GM19351 (cell line): ENCODE measurements around the gene DICER1.

Source experiments
- ATAC-seq: cut with Tn5 transposase; IDR thresholded peaks from one replicate; pipeline ENCODE4 v1.9.1; 2021; ENCODE audit warnings: mild to moderate bottlenecking, moderate library complexity; ENCODE audit not compliant: unreplicated experiment

The DICER1 gene

DNA sequence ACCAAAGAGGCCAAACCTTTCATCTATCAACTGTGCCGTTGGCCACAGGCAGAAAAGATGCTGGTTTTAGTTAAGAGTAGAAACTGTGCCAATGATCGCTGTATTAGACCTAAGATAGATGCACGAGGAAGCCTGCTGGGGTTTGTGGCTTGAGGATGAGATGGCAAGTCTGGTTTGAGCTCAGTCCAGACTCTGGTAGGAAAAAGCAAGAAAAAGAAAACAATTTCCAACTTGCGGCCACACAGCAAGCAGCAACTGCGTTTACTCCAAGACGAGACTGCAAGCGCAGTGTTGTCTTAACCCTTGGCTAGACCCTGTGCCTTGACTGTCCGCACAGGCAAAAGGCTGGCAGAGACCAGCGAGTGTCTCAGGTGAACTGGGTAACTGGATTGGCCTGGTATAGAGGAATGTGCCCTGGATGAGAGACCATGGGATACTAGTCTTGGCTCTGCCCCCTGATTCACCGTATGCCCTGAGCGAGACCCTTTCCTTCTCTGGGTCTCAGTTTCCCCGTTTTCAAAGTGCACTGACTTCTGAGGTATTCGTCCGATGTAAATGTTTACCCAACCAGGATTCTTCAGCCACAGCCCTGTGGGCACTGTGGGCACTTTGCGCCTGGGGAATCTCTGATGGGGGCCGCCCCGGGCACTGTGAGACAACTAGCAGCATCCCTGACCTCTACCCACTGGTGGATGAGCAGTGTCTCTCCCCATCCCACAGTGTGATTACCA is 113.4 kb downstream of the DICER1 start:
- ATAC-seq, result no peak

GRCh38 chr14:95043314-95043713 is 114.0 kb downstream of the DICER1 start:
- ATAC-seq, result no peak

DNA sequence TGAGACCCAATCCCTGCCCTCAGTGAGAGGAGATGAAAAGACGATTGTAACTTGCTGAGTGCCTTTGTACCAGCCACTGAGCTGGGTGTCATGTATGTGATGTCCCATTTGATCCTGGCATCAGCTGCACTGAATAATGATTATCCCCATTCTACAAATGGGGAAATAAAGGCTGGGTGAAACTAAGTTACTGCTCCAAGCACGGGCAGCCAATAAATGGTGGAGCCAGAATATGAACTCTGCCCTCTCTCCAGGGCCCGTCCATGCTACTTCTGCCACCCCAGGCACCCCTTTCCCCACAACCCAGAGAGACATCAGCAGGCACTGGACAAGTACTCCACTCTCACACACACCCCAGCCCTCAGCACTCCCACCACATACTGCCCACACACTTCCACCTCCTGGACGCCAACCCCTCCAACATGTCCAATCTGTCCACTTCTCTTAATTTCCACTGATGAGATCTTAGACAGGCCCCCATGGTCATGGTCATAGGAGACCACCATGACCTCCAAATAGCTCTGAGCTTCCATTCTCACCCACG is 115.8 kb downstream of the DICER1 start:
- ATAC-seq, result no peak

- no peak for ATAC-seq
These were observed 116.4 kb downstream of the DICER1 start for GRCh38 chr14:95040708-95041476.

GRCh38 chr14:95039993-95040348 is 117.4 kb downstream of the DICER1 start:
- no peak for ATAC-seq

GRCh38 chr14:95039259-95039992 is 117.9 kb downstream of the DICER1 start:
- ATAC-seq, result no peak

- ATAC-seq, result no peak
These were observed 118.6 kb downstream of the DICER1 start for GRCh38 chr14:95038521-95039250.

DNA sequence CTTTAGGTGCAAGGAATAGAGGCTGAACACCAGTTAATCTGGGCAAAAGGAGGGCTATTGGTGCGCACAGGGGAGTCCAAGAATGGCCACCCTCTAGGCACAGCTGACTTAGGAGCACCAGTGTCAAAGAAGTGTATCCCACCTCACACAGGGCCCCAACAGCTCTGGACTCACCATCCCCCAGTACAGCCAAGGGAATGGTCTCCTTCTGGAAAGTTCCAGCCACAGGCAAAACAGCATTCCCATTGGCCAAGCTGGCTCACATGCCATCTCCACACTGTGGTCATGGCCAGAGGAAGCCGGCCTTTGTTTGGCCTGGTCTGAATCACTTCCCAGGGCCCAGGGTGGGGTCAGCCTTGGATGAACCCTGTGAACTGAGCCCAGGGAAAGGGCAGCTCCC is 120.1 kb downstream of the DICER1 start:
- no peak for ATAC-seq
